IPS-NIHi7 (cell line): ENCODE data around the gene TCL1B.
"Not testable (repeated sequence)": the region's sequence is repeated elsewhere in the genome, so short reads cannot be mapped to it uniquely, and the experiment has no call there.

Experiments
- DNase-seq: peaks from one replicate; pipeline ENCODE4 v3.0.0; 2012; ENCODE audit warnings: mixed read lengths; ENCODE audit errors: extremely low spot score

Gene TCL1B

DNA sequence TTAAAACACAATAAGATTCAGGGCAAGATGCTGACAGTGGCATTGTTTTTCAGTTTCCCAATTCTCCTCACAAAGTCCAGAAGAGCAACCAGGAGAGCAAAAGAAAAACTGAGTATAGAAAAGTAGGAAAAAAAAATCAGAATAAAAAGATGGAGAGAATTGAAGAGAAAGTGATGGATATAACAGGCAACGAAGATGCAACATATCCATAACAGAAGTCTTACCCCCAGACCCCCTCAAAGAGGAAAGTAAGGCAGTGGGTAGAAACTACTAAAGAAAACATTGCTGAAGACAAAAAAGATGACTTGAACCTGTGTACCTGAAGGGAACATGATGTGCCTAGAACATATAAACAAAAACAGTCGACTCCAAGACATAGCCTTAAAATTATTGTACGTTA lies 17.1 kb downstream of the TCL1B start:
- no peak for DNase-seq

DNA sequence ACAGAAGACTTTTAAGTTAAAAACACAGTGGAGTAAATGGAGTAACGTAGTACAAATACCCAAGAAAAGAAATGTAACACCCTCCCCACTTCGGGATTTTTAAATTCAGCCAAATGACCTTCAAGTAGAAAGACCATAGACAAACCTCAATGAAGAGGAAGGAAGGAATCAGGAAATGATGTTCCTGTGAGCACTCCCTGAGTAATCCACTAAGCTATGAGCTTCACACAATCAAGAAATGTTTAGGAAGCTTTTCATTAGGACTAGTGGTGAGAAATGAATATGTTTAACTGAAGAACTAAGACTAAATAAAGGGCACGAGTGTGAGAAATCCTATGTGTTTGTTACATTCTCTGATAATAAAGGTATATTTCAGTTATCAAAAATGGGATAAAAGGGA lies 17.6 kb downstream of the TCL1B start:
- DNase-seq, result no peak

DNA sequence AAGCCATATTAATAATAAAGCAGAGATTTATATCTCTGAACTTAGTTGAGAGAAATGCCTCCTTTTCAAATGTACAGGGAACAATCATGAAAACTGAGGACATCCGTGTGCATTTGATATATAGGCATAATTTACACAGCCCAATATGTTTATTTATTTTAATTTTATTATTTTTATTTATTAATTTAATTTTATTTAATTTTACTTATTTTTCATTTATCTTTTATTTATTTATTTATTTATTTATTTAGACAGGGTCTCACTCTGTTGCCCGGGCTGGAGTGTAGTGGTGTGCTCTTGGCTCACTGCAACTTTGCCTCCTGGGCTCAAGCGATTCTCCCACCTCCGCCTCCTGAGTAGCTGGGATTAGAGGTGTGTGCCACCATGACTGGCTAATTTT lies 19.3 kb downstream of the TCL1B start:
- DNase-seq, result no peak

DNA sequence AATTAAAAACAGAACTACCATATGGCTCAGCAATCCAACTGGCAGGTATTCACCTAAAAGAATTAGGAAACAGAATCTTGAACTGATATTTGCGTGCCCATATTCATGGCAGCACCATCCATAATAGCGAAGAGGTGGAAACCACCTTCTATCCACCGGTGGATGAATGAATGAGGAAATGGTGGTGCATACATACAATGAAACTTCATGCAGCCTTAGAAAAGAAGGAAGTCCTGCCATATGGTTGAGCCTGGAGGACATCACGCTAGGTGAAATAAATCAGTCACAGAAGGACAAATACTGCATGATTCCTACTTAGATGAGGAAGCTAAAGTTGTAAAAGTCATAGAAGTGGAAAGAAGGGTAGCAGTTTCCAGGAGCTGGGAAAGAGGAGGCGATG lies 21.1 kb downstream of the TCL1B start:
- no peak for DNase-seq

DNA sequence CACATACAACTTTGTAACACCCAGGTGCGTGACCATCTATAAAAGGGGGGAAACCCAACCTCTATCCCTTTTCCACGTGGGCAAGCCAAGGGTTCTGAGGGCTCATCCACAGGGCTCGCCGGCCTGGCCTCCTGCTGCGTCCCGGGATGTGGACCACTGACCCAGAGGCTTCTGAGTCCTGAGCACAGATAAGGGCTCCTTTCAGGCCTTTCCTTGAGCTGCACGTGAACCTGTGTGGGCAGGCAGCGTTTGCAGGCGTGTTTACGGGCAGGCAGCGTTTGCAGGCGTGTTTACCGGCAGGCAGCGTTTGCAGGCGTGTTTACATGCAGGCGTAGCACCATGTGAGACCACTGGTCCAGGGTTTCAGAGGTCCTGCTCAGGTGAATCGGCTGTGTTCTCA lies 23.9 kb downstream of the TCL1B start:
- no peak for DNase-seq

DNA sequence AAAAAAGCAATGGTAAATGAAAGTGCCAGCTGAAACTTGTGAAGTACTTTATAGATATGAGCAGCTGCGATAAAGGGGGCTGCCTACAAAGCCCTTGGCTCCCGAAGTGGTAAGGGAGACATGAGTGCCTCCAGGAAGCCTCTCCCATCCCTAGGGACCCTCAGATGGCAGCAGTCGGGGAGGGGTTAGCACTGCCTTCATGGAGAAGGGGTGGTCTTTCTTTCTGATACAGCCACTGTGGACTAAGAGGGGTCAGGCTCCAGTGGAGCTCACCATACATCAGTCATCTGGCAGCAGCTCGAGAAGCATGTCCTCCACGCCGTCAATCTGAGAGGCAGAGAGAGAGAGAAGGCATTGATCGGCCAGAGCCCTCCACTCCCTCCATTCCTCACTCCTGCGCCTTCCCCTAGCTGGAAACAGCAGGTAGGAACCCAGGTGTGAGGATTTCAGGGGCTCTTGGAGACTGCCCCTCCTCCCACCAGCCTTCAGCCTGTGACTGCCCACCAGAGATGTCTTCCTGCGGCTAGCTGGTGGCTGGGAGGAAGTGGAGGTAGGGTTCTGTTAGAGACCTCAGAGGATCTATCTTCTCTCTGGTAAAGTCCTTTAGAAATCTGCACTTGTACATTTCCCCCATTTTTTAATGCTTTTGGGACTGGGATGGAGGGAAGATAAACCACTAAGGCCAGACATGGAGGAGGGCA lies 25.4 kb downstream of the TCL1B start:
- no peak for DNase-seq

DNA sequence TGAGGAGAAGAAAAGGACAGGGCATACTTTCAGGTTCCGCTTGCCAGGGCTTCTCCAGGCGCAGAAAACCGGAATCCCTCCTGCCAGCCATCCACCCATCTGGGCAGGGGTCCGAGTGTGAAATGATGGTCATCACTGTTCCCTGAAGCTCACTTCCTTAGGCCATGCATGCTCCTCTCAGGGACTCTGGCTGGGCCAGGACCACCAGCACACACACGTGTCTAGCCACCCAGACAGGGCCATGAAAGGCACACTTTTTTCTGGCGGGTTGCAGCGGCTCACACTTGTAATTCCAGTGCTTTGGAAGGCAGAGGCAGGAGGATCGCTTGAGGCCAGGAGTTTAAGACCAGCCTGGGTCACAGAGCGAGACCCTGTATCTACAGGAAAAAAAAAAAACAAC lies 26.2 kb downstream of the TCL1B start:
- no peak for DNase-seq

DNA sequence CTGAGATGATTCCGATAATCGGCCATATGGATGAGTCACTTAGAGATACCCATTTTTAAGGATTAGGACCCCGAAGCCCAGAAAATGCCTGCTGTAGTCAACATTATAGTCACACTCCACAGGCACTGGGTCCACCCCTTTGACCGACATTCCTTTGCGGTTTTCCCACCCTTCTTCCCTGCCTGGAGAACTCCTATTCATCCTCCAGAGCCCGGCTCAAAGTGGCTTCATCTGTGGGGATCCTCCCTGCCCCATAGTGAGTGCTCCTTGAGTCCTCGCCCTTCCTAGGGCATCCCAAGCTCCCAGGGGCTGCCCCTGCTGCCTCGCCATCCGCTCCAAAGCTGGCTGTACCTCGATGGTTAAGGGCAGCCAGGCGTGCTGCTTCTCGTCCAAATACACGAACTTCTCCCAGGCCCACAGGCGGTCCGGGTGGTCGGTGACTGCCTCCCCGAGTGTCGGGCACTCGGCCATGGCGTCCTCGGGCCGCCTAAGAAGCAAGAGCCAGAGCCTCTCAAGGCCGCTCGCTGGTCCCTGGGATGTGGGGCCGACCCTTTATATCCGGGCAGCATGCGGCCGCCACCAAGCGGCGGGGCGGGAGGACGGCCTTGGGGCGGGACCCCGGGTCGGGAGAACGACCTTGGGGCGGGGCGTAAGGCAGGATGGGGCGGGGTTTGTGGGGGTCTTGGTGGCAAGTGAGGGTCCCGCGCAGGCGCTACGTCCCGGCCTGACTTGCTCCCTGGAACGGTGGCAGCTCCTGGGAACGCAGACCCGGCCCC lies 27.6 kb downstream of the TCL1B start, which contains the start of gene TCL1A:
Gene TCL1A (minus strand): TSS at position 530 of the 776 bp plus-strand sequence. CDS start 59 bp downstream, at position 471.
- peak; percentile 75 for DNase-seq

DNA sequence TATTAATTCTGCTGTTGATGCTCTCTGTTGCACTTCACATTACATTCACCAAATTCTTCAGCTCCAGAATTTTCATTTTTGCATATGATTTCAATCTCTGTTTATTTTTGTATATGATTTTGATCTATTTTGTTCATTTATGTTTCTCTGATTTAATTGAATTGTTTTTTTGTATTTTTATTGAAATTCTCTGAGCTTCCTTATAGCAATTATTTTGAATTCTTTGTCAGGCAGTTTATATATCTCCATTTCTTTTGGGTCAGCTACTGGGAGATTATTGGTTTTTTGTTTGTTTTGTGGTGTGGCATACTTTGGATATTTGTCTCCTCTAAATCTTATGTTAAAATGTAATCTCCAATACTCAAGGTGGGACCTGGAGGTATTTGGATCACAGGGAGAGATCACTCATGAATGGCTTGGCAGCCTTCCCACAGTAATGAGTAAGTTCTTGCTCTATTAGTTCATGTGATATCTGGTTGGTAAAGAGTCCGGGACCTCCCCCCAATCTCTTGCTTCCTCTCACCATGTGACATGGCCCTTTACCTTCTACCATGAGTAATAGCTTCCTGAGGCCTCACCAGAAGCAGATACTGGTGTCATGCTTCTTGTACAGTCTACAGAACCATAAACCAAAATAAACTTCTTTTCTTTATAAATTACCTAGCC lies 36.4 kb downstream of the TCL1B start:
- no peak for DNase-seq

DNA sequence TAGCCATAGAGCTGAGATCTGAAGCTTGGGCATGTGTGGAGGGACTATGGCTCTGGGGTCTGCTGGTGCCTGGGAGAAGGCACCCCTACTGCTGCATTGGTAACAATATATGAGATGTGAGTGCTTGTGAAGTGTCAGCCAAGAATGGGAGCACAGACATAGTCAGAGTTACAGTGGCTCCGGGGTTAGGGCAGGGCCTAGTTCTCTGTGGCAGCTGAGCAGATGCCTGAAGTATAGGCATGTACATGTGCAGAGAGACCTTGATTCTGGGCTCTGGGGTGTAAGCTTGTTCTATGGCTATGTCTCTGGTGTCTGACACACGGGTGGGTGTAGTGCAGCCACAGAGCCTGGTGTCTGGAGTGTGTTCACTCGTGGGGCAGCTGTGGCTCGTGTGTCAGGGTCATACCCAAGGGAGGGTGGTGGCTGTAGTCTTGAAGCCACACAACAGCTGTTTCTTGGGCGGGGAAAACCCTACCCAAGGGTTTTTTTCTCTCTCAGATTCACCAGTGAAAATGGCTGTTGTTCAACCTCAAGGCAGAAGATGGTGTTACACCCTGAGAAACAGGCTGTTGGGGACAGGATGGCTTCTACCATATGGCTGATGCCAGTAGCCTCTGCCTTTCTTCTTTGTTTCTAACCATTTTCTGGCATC lies 39.6 kb downstream of the TCL1B start:
- no peak for DNase-seq

DNA sequence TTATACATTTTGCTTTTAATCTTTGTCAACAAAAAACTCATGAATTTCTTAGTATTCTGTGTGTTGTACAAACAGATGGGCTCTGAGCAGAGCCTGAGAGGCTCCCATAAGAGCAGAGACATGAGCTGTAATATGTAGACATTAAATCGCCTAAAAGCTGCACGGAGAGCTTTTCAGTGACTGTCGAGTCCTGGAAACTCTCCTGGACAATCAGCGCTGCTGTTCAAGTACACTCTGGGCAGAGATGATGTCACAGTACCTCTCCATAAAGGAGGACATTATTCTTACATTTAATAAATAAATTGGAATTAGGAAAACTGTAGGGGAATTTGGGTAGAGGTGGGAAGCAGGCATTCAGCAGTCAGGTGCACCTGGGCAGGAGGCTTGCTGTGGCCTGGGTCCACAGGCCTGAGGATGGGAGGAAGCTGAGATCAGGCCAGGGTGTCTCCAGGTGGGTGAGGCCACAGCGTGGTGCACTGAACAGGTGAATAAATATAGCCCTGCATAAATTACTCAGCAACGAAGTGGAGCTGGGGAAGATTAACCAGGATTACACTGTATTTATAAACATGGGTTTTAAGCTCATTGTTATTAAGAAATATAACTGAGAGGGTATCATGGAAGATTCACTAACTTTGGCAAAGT lies 41.0 kb downstream of the TCL1B start:
- no peak for DNase-seq

DNA sequence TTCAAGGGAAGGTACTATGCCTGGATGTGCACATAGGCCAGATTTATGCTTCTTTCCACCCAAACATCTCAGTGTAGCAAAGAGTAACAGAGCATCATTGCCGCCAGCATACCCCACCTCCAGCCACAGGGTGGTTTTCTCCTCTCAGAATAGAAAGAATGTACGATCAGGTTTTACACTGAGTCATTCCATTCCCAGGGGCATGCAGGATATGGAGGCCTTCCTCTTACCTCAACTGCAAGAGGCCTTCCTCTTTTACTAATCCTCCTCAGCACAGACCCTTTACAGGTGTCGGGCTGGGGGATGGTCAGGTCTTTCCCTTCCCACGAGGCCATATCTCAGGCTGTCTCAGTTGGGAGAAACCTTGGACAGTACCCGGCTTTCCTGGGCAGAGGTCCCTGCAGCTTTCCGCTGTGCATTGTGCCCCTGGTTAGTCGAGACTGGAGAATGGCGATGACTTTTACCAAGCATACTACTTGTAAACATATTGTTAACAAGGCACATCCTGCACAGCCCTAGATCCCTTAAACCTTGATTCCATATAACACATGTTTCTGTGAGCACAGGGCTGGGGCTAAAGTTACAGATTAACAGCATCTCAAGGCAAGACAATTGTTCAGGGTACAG lies 43.3 kb downstream of the TCL1B start:
- not testable (repeated sequence) for DNase-seq

DNA sequence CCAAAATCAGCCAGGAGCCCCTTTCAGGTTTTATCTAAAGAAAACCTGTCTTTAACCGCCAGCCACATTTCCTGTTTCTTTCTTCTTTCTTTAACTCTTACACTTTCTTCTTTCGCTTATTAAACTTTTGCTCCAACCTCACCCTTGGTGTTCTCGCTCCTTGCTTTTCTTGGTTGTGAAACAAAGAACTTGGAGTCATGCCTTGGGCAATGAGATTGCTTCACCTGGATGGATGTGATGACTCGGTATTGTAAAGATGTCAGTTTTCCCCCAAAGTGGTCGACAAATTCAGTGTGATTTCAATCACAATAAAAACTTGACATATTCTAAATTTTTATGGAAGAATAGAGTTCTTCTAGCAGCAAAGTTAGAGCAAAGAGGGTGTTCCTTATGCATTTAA lies 43.9 kb downstream of the TCL1B start:
- no peak for DNase-seq

DNA sequence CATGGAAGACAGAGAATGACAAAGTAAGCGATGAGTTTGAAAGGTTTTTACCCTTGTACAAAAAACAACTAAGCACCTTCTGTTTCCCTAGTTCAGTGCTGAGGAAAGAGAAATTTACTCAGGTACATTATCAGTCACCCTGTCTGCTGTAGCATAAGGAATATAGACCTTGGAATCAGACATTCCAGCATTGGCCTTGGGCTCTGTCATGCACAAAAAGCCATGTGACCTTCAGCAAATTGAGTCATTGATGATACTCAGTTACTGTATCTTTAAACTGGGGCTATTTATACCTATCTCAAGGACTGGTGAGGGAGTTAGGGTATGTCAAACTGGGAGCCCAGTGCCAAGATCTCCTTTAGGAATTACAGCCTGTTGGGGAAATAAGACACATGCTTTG lies 47.0 kb downstream of the TCL1B start:
- no peak for DNase-seq

DNA sequence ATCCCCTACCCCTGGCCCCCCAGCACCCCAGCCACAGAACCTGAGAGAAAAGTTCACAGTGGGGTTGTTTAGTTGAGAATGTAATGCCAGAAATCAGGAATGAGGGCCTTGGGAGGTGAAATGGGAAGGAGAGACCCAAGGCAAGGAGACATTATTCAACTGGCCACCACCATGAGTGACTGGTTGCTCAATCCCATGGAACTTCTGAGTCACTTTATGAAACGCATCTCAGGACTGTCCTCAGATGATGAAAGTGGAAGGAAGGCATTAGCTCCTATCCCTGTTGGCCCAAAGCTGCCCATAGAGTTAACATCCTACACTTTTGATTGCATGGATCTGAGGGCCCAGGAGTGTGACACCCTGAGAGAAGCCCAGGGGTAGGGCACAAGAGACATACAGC lies 53.1 kb downstream of the TCL1B start:
- no peak for DNase-seq

DNA sequence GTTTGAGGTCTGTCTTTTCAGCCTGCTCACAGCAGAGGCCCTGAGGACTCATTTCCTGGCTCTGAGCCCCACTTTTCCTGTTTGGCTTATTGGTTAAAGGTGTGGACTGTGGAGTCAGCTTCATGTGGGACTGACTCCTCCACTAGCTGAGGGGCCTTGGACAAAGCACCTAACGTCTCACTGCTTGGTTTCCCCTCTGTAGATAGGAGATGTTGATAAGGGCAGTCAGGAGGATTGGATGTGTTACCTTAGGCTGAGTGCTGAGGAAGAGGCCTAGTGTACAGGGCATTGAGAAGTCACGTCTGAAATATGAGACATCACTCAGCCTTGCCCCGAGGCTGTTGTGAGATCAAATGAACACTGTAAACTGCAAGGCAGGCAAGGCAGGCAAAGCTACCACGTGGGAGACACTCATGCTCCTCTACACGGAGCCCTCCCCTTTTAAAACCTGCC lies 54.8 kb downstream of the TCL1B start:
- no peak for DNase-seq

DNA sequence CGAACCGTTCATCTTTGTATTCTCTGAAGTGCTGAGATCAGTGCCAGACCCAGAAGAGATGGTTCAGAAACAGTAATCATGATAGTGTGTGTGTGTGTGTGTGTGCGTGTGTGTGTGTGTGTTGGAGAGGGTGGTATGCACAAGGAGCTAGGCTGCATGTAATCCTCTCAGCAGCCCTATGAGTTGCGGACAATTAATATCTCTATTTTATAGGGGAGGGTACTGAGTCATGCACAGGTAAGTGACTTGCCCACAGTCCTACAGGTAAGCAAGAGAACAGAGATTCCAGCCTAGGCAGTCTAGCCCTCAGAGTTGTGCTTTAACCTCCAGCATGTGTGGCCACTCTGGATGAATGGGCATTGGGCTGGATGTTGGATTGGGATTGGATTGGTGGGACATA lies 55.6 kb downstream of the TCL1B start:
- DNase-seq, result no peak
